ENCODE results near the gene CNRIP1. TPM values are rescaled to one million over a fixed set of nuclear protein-coding genes. Genes with fewer than 3 reads are reported as not detected.
"Not testable (repeated sequence)": the region's sequence is repeated elsewhere in the genome, so short reads cannot be mapped to it uniquely, and the experiment has no call there.

The CNRIP1 gene
- total RNA-seq, 4 donors from 2014 or later, result 23.5 to 44.4 (median 29.8) TPM

GRCh38 chr2:68359889-68360288 lies 40.1 kb upstream of the CNRIP1 start:
- Histone ChIP-seq H3K36me3 (no peaks in the 10 kb centered on the region), H3K4me3 (no peak overlapping the region), H3K27me3 (no peaks in the 10 kb centered on the region), H3K27ac (replicated peaks in 1 of 4) (no peak overlapping the region), H3K4me1 (peaks cover 0 to 5% (median 0%) of the 10 kb centered on the region in 4 donors), H3K9me3 (no peaks in the 10 kb centered on the region)
- TF ChIP-seq, protein P1, sequence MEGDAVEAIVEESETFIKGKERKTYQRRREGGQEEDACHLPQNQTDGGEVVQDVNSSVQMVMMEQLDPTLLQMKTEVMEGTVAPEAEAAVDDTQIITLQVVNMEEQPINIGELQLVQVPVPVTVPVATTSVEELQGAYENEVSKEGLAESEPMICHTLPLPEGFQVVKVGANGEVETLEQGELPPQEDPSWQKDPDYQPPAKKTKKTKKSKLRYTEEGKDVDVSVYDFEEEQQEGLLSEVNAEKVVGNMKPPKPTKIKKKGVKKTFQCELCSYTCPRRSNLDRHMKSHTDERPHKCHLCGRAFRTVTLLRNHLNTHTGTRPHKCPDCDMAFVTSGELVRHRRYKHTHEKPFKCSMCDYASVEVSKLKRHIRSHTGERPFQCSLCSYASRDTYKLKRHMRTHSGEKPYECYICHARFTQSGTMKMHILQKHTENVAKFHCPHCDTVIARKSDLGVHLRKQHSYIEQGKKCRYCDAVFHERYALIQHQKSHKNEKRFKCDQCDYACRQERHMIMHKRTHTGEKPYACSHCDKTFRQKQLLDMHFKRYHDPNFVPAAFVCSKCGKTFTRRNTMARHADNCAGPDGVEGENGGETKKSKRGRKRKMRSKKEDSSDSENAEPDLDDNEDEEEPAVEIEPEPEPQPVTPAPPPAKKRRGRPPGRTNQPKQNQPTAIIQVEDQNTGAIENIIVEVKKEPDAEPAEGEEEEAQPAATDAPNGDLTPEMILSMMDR (IDR thresholded peaks at IDR 0.05), result no peak
- no peak for TF ChIP-seq POLR2A (IDR thresholded peaks at IDR 0.05; ENCODE audit: low read depth)
- TF ChIP-seq EP300 (IDR thresholded peaks at IDR 0.05), result no peak
- TF ChIP-seq POLR2AphosphoS5 (IDR thresholded peaks at IDR 0.05), result no peak
- intact Hi-C loops (cut with DNase I), result loop anchor here (5.0 kb wide), 1 partner anchor 82 kb away; no protein-coding TSS in a partner anchor
- DNase-seq (ENCODE audit: extremely low spot score), result no peak
- 95% methylated on average over 3 of the region's 3 CpGs for WGBS

GRCh38 chr2:68357605-68358337 lies 38.0 kb upstream of the CNRIP1 start:
- 82% methylated on average over 6 of the region's 6 CpGs for WGBS
- Histone ChIP-seq H3K36me3 (no peaks in the 10 kb centered on the region), H3K4me3 (no peak overlapping the region), H3K4me1 (no peaks in the 10 kb centered on the region), H3K9me3 (no peaks in the 10 kb centered on the region), H3K27ac (replicated peaks in 1 of 4) (no peak overlapping the region), H3K27me3 (no peaks in the 10 kb centered on the region)
- DNase-seq (ENCODE audit: extremely low spot score), result no peak
- no peak for TF ChIP-seq POLR2AphosphoS5 (IDR thresholded peaks at IDR 0.05)
- TF ChIP-seq, protein P1 (IDR thresholded peaks at IDR 0.05), result peak in 2 of 3 experiments; percentile 8 to 25
- TF ChIP-seq POLR2A (IDR thresholded peaks at IDR 0.05; ENCODE audit: low read depth), result no peak
- TF ChIP-seq EP300 (IDR thresholded peaks at IDR 0.05), result no peak
- intact Hi-C loops (cut with DNase I), result no loop called here

- WGBS, result 100% methylated on average over 3 of the region's 4 CpGs
- DNase-seq (ENCODE audit: extremely low spot score), result no peak
- H3K9me3 ChIP-seq, result no peaks in the 10 kb centered on the region
- no peaks in the 10 kb centered on the region for H3K36me3 ChIP-seq
- H3K27me3 ChIP-seq, result no peaks in the 10 kb centered on the region
- H3K4me1 ChIP-seq, result no peaks in the 10 kb centered on the region
- intact Hi-C loops (cut with DNase I), result no loop called here
- no peak overlapping the region for H3K27ac ChIP-seq (replicated peaks in 1 of 4)
- no peak for TF ChIP-seq EP300 (IDR thresholded peaks at IDR 0.05)
- no peak overlapping the region for H3K4me3 ChIP-seq
Measured at GRCh38 chr2:68356599-68357239, 37.0 kb upstream of the CNRIP1 start.

DNA sequence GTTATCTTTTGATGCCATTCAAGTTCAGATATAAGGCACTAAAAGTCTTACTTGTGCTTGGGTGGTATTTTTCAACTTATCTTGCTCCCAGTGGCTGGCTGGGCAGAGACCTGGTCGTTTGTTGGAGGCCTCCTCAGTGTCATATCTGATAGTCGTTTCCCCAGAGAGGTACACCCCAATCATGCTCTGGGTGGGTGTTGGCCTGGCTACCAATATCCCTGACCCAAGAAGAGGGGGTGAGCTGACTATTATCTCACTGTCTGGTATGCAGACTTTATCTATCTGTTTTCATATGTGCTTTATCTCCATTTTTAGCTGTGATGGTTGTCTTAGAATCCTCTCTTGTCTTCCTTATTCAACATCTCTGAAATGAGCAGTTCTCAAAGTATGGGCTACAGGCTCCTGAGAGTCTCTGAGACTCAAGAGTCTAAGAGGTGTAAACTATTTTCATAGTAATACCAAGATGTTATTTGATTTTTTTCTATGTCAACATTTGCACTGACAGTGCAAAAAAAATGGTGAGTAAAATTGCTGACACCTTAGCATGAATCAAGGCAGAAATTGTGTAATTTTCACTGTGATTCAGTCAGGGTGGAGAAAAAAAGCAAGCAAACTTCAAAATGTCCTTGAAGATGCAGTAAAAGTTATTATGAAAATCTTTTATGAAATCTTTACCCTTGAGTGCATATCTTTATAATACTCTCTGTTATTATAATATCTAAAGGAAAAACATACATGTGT lies 33.1 kb upstream of the CNRIP1 start:
- DNase-seq (ENCODE audit: extremely low spot score), result no peak
- WGBS, result 52% methylated on average over 2 of the region's 2 CpGs
- H3K27me3 ChIP-seq, result no peaks in the 10 kb centered on the region
- no peaks in the 10 kb centered on the region for H3K36me3 ChIP-seq
- H3K4me1 ChIP-seq, result no peaks in the 10 kb centered on the region
- intact Hi-C loops (cut with DNase I), result no loop called here
- no peak overlapping the region for H3K4me3 ChIP-seq
- no peaks in the 10 kb centered on the region for H3K9me3 ChIP-seq
- no peak overlapping the region for H3K27ac ChIP-seq (replicated peaks in 1 of 4)
- no peak for TF ChIP-seq POLR2A (IDR thresholded peaks at IDR 0.05; ENCODE audit: low read depth)
- TF ChIP-seq, protein P1 (IDR thresholded peaks at IDR 0.05), result no peak
- no peak for TF ChIP-seq EP300 (IDR thresholded peaks at IDR 0.05)
- no peak for TF ChIP-seq POLR2AphosphoS5 (IDR thresholded peaks at IDR 0.05)

DNA sequence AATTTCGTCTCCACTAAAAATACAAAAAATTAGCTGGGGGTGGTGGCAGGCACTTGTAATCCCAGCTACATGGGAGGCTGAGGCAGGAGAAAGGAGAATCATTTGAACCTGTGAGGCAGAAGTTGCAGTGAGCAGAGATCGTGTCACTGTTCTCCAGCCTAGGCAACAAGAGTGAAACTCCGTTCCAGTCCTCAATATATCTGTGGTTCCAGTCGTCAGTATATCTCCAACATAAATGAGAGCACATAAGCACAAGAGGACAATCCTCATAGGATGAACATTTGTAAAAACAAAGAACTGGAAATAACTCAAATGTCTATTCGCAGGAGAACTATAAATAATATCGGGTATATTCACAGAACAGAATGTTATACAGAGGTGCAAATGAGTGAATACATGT lies 32.2 kb upstream of the CNRIP1 start:
- DNase-seq (ENCODE audit: extremely low spot score), result no peak
- H3K4me1 ChIP-seq, result no peaks in the 10 kb centered on the region
- no peak for TF ChIP-seq POLR2A (IDR thresholded peaks at IDR 0.05; ENCODE audit: low read depth)
- TF ChIP-seq, protein P1 (IDR thresholded peaks at IDR 0.05), result no peak
- intact Hi-C loops (cut with DNase I), result no loop called here
- H3K27me3 ChIP-seq, result no peaks in the 10 kb centered on the region
- WGBS, result 72% methylated on average over 6 of the region's 6 CpGs
- no peaks in the 10 kb centered on the region for H3K9me3 ChIP-seq
- no peak overlapping the region for H3K4me3 ChIP-seq
- no peaks in the 10 kb centered on the region for H3K36me3 ChIP-seq
- no peak overlapping the region for H3K27ac ChIP-seq (replicated peaks in 1 of 4)

- H3K27me3 ChIP-seq; H3K9me3 ChIP-seq; H3K4me1 ChIP-seq; DNase-seq (ENCODE audit: extremely low spot score); H3K4me3 ChIP-seq; H3K27ac ChIP-seq (replicated peaks in 1 of 4); intact Hi-C loops (cut with DNase I); H3K36me3 ChIP-seq: not testable (repeated sequence)
- 83% methylated on average over 4 of the region's 4 CpGs for WGBS
Measured at GRCh38 chr2:68349091-68349490, 29.3 kb upstream of the CNRIP1 start.
